ENCODE measurements around the gene AKT3.

The AKT3 gene

GRCh38 chr1:243454328-243454997, 395.6 kb downstream of the AKT3 start:
- FAIRE-seq, result no peak

GRCh38 chr1:243452092-243452491, 398.0 kb downstream of the AKT3 start:
- no peak for FAIRE-seq

GRCh38 chr1:243449373-243449772, 400.7 kb downstream of the AKT3 start:
- no peak for FAIRE-seq

- no peak for FAIRE-seq
Measured at GRCh38 chr1:243447844-243448243, 402.2 kb downstream of the AKT3 start.

- no peak for FAIRE-seq
Measured at GRCh38 chr1:243447347-243447746, 402.7 kb downstream of the AKT3 start.

GRCh38 chr1:243443557-243443956, 406.5 kb downstream of the AKT3 start:
- FAIRE-seq, result no peak

GRCh38 chr1:243441601-243442000, 408.4 kb downstream of the AKT3 start:
- no peak for FAIRE-seq

GRCh38 chr1:243440406-243440805, 409.6 kb downstream of the AKT3 start:
- FAIRE-seq, result no peak

- no peak for FAIRE-seq
Measured at GRCh38 chr1:243438815-243439214, 411.2 kb downstream of the AKT3 start.
